IMR-90 (cell line): ENCODE results near the gene CBX5. TPM values are rescaled to one million over a fixed set of nuclear protein-coding genes. Genes with fewer than 3 reads are reported as not detected.

Source experiments
- ATAC-seq: fragments of 200-7000 bp; cut with Tn5 transposase; 2 replicates; pipeline ENCODE4 v1.9.1; 2020; ENCODE audit warnings: low read depth, mild to moderate bottlenecking, moderate library complexity
- BruUV-seq: library from RNA; stranded (reverse); fragments of 400-500 nt; replicated peaks from 2 replicates; lab custom pipeline; 2021; lab: Mats Ljungman, UMichigan
- CTCF ChIA-PET: fragments of 300-600 bp; formaldehyde crosslinking; extraction: SDS; loops from one replicate; lab custom pipeline; 2021; ENCODE audit warnings: antibody characterized with exemption; lab: Yijun Ruan, JAX
- POLR2A ChIA-PET: fragments of 300-600 bp; sonication (Branson Sonifier 250); formaldehyde crosslinking; loops from one replicate; lab custom pipeline; 2022; ENCODE audit warnings: antibody characterized with exemption; ENCODE audit not compliant: unreplicated experiment; lab: Charles Lee
- DNase-seq: peaks from one replicate; pipeline ENCODE4 v3.0.0; 2013
- H2AFZ ChIP-seq: replicated peaks from 2 replicates; pipeline ENCODE3; 2013; ENCODE audit warnings: low read length, mild to moderate bottlenecking; ENCODE audit not compliant: poor library complexity
- H2AK5ac ChIP-seq: 2 replicates; pipeline ENCODE4 v1.6.1; 2013; ENCODE audit warnings: low read depth, low read length, inconsistent platforms
- H2AK9ac ChIP-seq: replicated peaks from 2 replicates; pipeline ENCODE3; 2013; ENCODE audit warnings: mild to moderate bottlenecking, low read depth, low read length, moderate library complexity; ENCODE audit not compliant: poor library complexity
- H2BK120ac ChIP-seq: 2 replicates; pipeline ENCODE4 v1.6.1; 2013; ENCODE audit warnings: low read depth, low read length, inconsistent platforms
- H2BK15ac ChIP-seq: 3 replicates; pipeline ENCODE4 v1.6.1; 2013; ENCODE audit warnings: low read depth, low read length, inconsistent platforms
- H2BK20ac ChIP-seq: 2 replicates; pipeline ENCODE4 v1.6.1; 2013; ENCODE audit warnings: low read depth, mild to moderate bottlenecking, inconsistent platforms, low read length, moderate library complexity
- H2BK5ac ChIP-seq: 2 replicates; pipeline ENCODE4 v1.6.1; 2013; ENCODE audit warnings: mild to moderate bottlenecking, low read depth, low read length, inconsistent platforms; ENCODE audit not compliant: poor library complexity, severe bottlenecking
- H3K14ac ChIP-seq: replicated peaks from 2 replicates; pipeline ENCODE4 v1.6.1; 2013; ENCODE audit warnings: low read depth, low read length, inconsistent platforms
- H3K18ac ChIP-seq: 2 replicates; pipeline ENCODE4 v1.6.1; 2013; ENCODE audit warnings: low read depth, low read length, control low read depth
- H3K23ac ChIP-seq: 2 replicates; pipeline ENCODE4 v1.6.1; 2013; ENCODE audit warnings: low read depth, low read length, inconsistent platforms
- H3K27ac ChIP-seq: 2 replicates; pipeline ENCODE4 v1.5.1; 2013; ENCODE audit warnings: mild to moderate bottlenecking, control low read depth, low read length; ENCODE audit not compliant: insufficient read depth
- H3K27me3 ChIP-seq: 2 replicates; pipeline ENCODE4 v1.6.1; 2013; ENCODE audit warnings: low read length; ENCODE audit not compliant: control insufficient read depth, insufficient read depth
- H3K36me3 ChIP-seq: 2 replicates; pipeline ENCODE4 v1.6.1; 2013; ENCODE audit warnings: low read length, mixed read lengths; ENCODE audit not compliant: control insufficient read depth, insufficient read depth
- H3K4ac ChIP-seq: 2 replicates; pipeline ENCODE4 v1.6.1; 2013; ENCODE audit warnings: low read depth, low read length, inconsistent platforms
- H3K4me1 ChIP-seq: 2 replicates; pipeline ENCODE4 v1.6.1; 2013; ENCODE audit warnings: low read length, mixed read lengths; ENCODE audit not compliant: control insufficient read depth, insufficient read depth
- H3K4me2 ChIP-seq: 2 replicates; pipeline ENCODE4 v1.6.1; 2013; ENCODE audit warnings: low read depth, mild to moderate bottlenecking, control low read depth, low read length, moderate library complexity
- H3K4me3 ChIP-seq: 2 replicates; pipeline ENCODE4 v1.5.1; 2013; ENCODE audit warnings: low read depth, mild to moderate bottlenecking, control low read depth, low read length, moderate library complexity; ENCODE audit not compliant: insufficient read depth
- H3K56ac ChIP-seq: 2 replicates; pipeline ENCODE4 v1.6.1; 2013; ENCODE audit warnings: low read length, inconsistent platforms; ENCODE audit not compliant: insufficient read depth; ENCODE audit errors: extremely low read depth
- H3K79me1 ChIP-seq, 2 experiments: 2 replicates each; pipeline ENCODE4 v1.6.1; 2013; ENCODE audit warnings: low read length in 2 of 2, inconsistent platforms in 1 of 2, low read depth in 1 of 2
- H3K9ac ChIP-seq: 2 replicates; pipeline ENCODE4 v1.6.1; 2013; ENCODE audit warnings: low read depth, low read length, control low read depth
- H3K9me1 ChIP-seq: 2 replicates; pipeline ENCODE4 v1.6.1; 2013; ENCODE audit warnings: low read length, inconsistent platforms; ENCODE audit not compliant: insufficient read depth
- H3K9me3 ChIP-seq: 2 replicates; pipeline ENCODE4 v1.6.1; 2013; ENCODE audit warnings: low read length; ENCODE audit not compliant: control insufficient read depth, insufficient read depth
- H4K20me1 ChIP-seq: 2 replicates; pipeline ENCODE4 v1.6.1; 2013; ENCODE audit warnings: low read length, inconsistent platforms; ENCODE audit not compliant: insufficient read depth
- H4K5ac ChIP-seq: 2 replicates; pipeline ENCODE4 v1.6.1; 2013; ENCODE audit warnings: mild to moderate bottlenecking, low read depth, low read length, control low read depth
- H4K8ac ChIP-seq, 2 experiments: 2 replicates each; pipeline ENCODE4 v1.6.1; 2013; ENCODE audit warnings: low read depth in 2 of 2, low read length in 2 of 2, control low read depth in 1 of 2, inconsistent platforms in 1 of 2
- H4K91ac ChIP-seq: 2 replicates; pipeline ENCODE4 v1.6.1; 2013; ENCODE audit warnings: low read depth, low read length, inconsistent platforms; ENCODE audit not compliant: insufficient read depth
- BHLHE40 ChIP-seq: fragments of 150-350 bp; IDR thresholded peaks from 2 replicates; pipeline ENCODE4 v1.6.1; 2016; ENCODE audit warnings: mild to moderate bottlenecking, low read depth, low read length
- CEBPB ChIP-seq: IDR thresholded peaks from 2 replicates; pipeline ENCODE4 v1.6.1; 2012; ENCODE audit warnings: low read depth, low read length, improper control_type of control experiment
- FOS ChIP-seq: fragments of 150-350 bp; IDR thresholded peaks from 2 replicates; pipeline ENCODE4 v1.6.1; 2016; ENCODE audit warnings: low read depth, low read length
- MAZ ChIP-seq: IDR thresholded peaks from 2 replicates; pipeline ENCODE4 v1.6.1; 2012; ENCODE audit warnings: low read depth, mild to moderate bottlenecking, low read length, improper control_type of control experiment, moderate library complexity, borderline replicate concordance
- MXI1 ChIP-seq: IDR thresholded peaks from 2 replicates; pipeline ENCODE4 v1.6.1; 2012; ENCODE audit warnings: low read depth, mild to moderate bottlenecking, low read length, moderate library complexity, borderline replicate concordance
- NFE2L2 ChIP-seq: fragments of 150-350 bp; IDR thresholded peaks from 2 replicates; pipeline ENCODE4 v1.6.1; 2016; ENCODE audit warnings: low read depth, mild to moderate bottlenecking, low read length
- RAD21 ChIP-seq: IDR thresholded peaks from 2 replicates; pipeline ENCODE4 v1.6.1; 2012; ENCODE audit warnings: low read length, improper control_type of control experiment
- RCOR1 ChIP-seq: IDR thresholded peaks from 2 replicates; pipeline ENCODE4 v1.6.1; 2012; ENCODE audit warnings: mild to moderate bottlenecking, low read length, improper control_type of control experiment; ENCODE audit not compliant: insufficient replicate concordance
- RFX5 ChIP-seq: IDR thresholded peaks from 2 replicates; pipeline ENCODE4 v1.8.0; 2012; ENCODE audit warnings: low read depth, mild to moderate bottlenecking, low read length, moderate library complexity
- SMC3 ChIP-seq: fragments of 150-350 bp; IDR thresholded peaks from 2 replicates; pipeline ENCODE4 v1.6.1; 2016; ENCODE audit warnings: low read depth, mild to moderate bottlenecking, antibody characterized with exemption, low read length, moderate library complexity
- WGBS, 2 experiments: methylation state at CpG; one replicate each; pipeline versions ENCODE4 v1.1.5 to v1.1.7; 2013; ENCODE audit warnings: missing lambda C conversion rate in 2 of 2; ENCODE audit not compliant: insufficient read length in 1 of 2; ENCODE audit errors: extremely low coverage in 2 of 2; 5-methylcytosine and 5-hydroxymethylcytosine counted together
- dilution Hi-C: fragments of 300-500 bp; cut with HindIII; formaldehyde crosslinking; loops from one replicate; pipeline ENCODE4 v1.14.3; 2018; ENCODE audit warnings: low sequenced_read_pairs; ENCODE audit not compliant: unreplicated experiment
- in situ Hi-C: fragments of 300-500 bp; cut with MboI; formaldehyde crosslinking; loops from 3 replicates; pipeline ENCODE4 v1.14.3; 2019; ENCODE audit warnings: low sequenced_read_pairs, inconsistent platforms, mixed read lengths
- intact Hi-C: fragments of 100-400 bp; cut with micrococcal nuclease; formaldehyde crosslinking; loops from 2 replicates; pipeline ENCODE4 v1.10.0; 2022
- polyA plus RNA-seq, 3 experiments: library from polyadenylated mRNA; depleted of rRNA; stranded (reverse); fragments of >200 nt; gene quantifications; 2 replicates each; pipeline ENCODE4 v1.2.3, GENCODE V29; 2012; ENCODE audit warnings: low replicate concordance in 1 of 3
- total RNA-seq: library from RNA; depleted of rRNA; stranded (reverse); fragments of >200 nt; gene quantifications from 2 replicates; pipeline ENCODE4 v1.2.3, GENCODE V29; 2012
- TF ChIP-seq, protein P1 (sequence below): fragments of 150-350 bp; IDR thresholded peaks from 2 replicates; pipeline ENCODE4 v1.6.1; 2016; ENCODE audit warnings: low read depth, mild to moderate bottlenecking, low read length, moderate library complexity, borderline replicate concordance
- TF ChIP-seq, protein P2 (sequence below): conservative IDR thresholded peaks from 2 replicates; pipeline ENCODE4 v1.5.1; 2012; ENCODE audit warnings: mild to moderate bottlenecking, low read depth, low read length, improper control_type of control experiment
- TF ChIP-seq, protein P3 (sequence below): fragments of 150-350 bp; IDR thresholded peaks from 2 replicates; pipeline ENCODE4 v1.6.1; 2017; ENCODE audit warnings: mild to moderate bottlenecking, antibody characterized with exemption, low read length, low read depth

CBX5 gene
- total and polyA plus RNA-seq, 2 of the 4 experiments (the other 2 are of a cell fraction), result 18.0 to 40.9 TPM

DNA sequence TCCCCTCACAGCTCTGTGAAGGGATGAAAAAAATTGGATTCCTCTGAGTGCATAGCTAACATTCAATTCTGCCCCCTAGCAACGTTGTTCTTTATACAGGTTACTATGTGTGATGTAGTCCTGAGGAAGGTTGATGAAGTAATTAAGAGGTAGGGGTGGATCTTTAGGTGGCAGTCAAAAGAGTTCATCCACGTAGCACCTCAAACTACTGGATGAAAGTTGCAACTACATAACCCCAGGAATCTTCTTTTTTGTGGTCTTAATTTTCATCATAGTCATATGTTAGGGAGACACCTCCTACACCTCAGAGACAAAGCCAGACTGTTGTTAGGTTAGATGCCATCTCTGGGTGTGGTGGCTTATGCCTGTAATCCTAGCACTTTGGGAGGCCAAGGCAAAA lies 31.1 kb upstream of the CBX5 start:
- no peaks in the 10 kb centered on the region for H3K9me3 ChIP-seq
- no peak overlapping the region for H4K91ac ChIP-seq
- H2AK9ac ChIP-seq, result no peak overlapping the region
- no CpG with 5 or more reads among the region's 2 CpGs for WGBS, 2 experiments
- dilution Hi-C loops, result no loop called here
- H3K27me3 ChIP-seq, result peaks cover 6% of the 10 kb centered on the region
- no peak overlapping the region for H3K23ac ChIP-seq
- H3K4me3 ChIP-seq, result no peak overlapping the region
- H3K9ac ChIP-seq, result no peak overlapping the region
- H4K20me1 ChIP-seq, result no peaks in the 10 kb centered on the region
- H3K9me1 ChIP-seq, result no peaks in the 10 kb centered on the region
- H4K8ac ChIP-seq, result no peak overlapping the region
- no peak for TF ChIP-seq CEBPB
- no peak for TF ChIP-seq RCOR1
- no peak for TF ChIP-seq BHLHE40
- no peak for TF ChIP-seq MAZ
- TF ChIP-seq FOS, result no peak
- TF ChIP-seq, protein P1, sequence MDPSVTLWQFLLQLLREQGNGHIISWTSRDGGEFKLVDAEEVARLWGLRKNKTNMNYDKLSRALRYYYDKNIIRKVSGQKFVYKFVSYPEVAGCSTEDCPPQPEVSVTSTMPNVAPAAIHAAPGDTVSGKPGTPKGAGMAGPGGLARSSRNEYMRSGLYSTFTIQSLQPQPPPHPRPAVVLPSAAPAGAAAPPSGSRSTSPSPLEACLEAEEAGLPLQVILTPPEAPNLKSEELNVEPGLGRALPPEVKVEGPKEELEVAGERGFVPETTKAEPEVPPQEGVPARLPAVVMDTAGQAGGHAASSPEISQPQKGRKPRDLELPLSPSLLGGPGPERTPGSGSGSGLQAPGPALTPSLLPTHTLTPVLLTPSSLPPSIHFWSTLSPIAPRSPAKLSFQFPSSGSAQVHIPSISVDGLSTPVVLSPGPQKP, result no peak
- TF ChIP-seq RFX5, result no peak
- no peak for TF ChIP-seq SMC3
- TF ChIP-seq, protein P2, sequence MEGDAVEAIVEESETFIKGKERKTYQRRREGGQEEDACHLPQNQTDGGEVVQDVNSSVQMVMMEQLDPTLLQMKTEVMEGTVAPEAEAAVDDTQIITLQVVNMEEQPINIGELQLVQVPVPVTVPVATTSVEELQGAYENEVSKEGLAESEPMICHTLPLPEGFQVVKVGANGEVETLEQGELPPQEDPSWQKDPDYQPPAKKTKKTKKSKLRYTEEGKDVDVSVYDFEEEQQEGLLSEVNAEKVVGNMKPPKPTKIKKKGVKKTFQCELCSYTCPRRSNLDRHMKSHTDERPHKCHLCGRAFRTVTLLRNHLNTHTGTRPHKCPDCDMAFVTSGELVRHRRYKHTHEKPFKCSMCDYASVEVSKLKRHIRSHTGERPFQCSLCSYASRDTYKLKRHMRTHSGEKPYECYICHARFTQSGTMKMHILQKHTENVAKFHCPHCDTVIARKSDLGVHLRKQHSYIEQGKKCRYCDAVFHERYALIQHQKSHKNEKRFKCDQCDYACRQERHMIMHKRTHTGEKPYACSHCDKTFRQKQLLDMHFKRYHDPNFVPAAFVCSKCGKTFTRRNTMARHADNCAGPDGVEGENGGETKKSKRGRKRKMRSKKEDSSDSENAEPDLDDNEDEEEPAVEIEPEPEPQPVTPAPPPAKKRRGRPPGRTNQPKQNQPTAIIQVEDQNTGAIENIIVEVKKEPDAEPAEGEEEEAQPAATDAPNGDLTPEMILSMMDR, result no peak
- TF ChIP-seq MXI1, result no peak
- TF ChIP-seq RAD21, result no peak
- TF ChIP-seq, protein P3, sequence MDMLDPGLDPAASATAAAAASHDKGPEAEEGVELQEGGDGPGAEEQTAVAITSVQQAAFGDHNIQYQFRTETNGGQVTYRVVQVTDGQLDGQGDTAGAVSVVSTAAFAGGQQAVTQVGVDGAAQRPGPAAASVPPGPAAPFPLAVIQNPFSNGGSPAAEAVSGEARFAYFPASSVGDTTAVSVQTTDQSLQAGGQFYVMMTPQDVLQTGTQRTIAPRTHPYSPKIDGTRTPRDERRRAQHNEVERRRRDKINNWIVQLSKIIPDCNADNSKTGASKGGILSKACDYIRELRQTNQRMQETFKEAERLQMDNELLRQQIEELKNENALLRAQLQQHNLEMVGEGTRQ, result no peak
- no peak for TF ChIP-seq NFE2L2
- H2BK5ac ChIP-seq, result no peak overlapping the region
- H3K18ac ChIP-seq, result no peak overlapping the region
- H2BK20ac ChIP-seq, result no peak overlapping the region
- H3K4me1 ChIP-seq, result no peaks in the 10 kb centered on the region
- BruUV-seq, result no TSS peak
- no peak overlapping the region for H3K27ac ChIP-seq
- no peak for DNase-seq
- no peak overlapping the region for H2BK15ac ChIP-seq
- ChIA-PET POLR2A (interaction anchor here (0.7 kb wide), 1 partner anchor 9 kb away, joined by 16 read pairs; no protein-coding TSS in a partner anchor), CTCF (interaction anchor here (0.5 kb wide), 1 partner anchor 257 kb away, joined by 3 read pairs; no protein-coding TSS in a partner anchor)
- H3K4me2 ChIP-seq, result no peak overlapping the region
- no peak overlapping the region for H3K4ac ChIP-seq
- no peak overlapping the region for H2BK120ac ChIP-seq
- H3K56ac ChIP-seq, result no peak overlapping the region
- no peak for ATAC-seq
- H2AFZ ChIP-seq, result no peak overlapping the region
- intact Hi-C loops, result no loop called here
- H3K14ac ChIP-seq, result no peak overlapping the region
- no peaks in the 10 kb centered on the region for H3K79me1 ChIP-seq
- H2AK5ac ChIP-seq, result no peak overlapping the region
- no peak overlapping the region for H4K5ac ChIP-seq
- H3K36me3 ChIP-seq, result no peaks in the 10 kb centered on the region
- in situ Hi-C loops, result no loop called here
